Epithelial cell of esophagus (primary cell): Measurements from ENCODE around the gene SLC16A4.
A peak's percentile ranks its signal among the peaks of the same experiment; 100 is the strongest.
"Not testable (repeated sequence)": the region's sequence is repeated elsewhere in the genome, so short reads cannot be mapped to it uniquely, and the experiment has no call there.

Experiments
- DNase-seq: peaks from one replicate; pipeline ENCODE4 v3.0.0; 2010; ENCODE audit warnings: low read depth
- H3K4me3 ChIP-seq: 2 replicates; pipeline ENCODE4 v1.5.1; 2011; ENCODE audit warnings: mild to moderate bottlenecking, low read length, control low read depth
- CTCF ChIP-seq: IDR thresholded peaks from 2 replicates; pipeline ENCODE4 v1.5.1; 2011; ENCODE audit warnings: low read depth, mild to moderate bottlenecking, low read length, control low read depth, inconsistent platforms; ENCODE audit not compliant: insufficient read depth; ENCODE audit errors: missing control alignments

Gene SLC16A4

GRCh38 chr1:110411173-110411735 lies 20.4 kb upstream of the SLC16A4 start:
- no peak overlapping the region for H3K4me3 ChIP-seq
- no peak for TF ChIP-seq CTCF
- no peak for DNase-seq

GRCh38 chr1:110409316-110409715 lies 18.5 kb upstream of the SLC16A4 start:
- DNase-seq, result no peak
- no peak for TF ChIP-seq CTCF

GRCh38 chr1:110408488-110408887 lies 17.7 kb upstream of the SLC16A4 start:
- TF ChIP-seq CTCF, result no peak
- peak; percentile 23 for DNase-seq
- H3K4me3 ChIP-seq, result peak overlapping the region; percentile 98

More at GRCh38 chr1:110409316-110409715, 18.5 kb upstream of the SLC16A4 start:
- no peak overlapping the region for H3K4me3 ChIP-seq

- peak within 1 kb of the TSS; percentile 98 for H3K4me3 ChIP-seq
- peak; percentile 94 for DNase-seq
- peak; percentile 15 for TF ChIP-seq CTCF
These were observed 16.7 kb upstream of the SLC16A4 start, which contains the start of gene LAMTOR5 for GRCh38 chr1:110407260-110408210. LAMTOR5 (minus strand) TSS chr1:110407694; CDS start chr1:110407620, 74 bp downstream.

GRCh38 chr1:110406407-110406806 lies 15.6 kb upstream of the SLC16A4 start:
- H3K4me3 ChIP-seq, result peak overlapping the region; percentile 98
- DNase-seq, result not testable (repeated sequence)

- no peak overlapping the region for H3K4me3 ChIP-seq
- DNase-seq, result no peak
- TF ChIP-seq CTCF, result no peak
These were observed 13.6 kb upstream of the SLC16A4 start for GRCh38 chr1:110404401-110404800.

- DNase-seq, result no peak
- TF ChIP-seq CTCF, result no peak
- no peak overlapping the region for H3K4me3 ChIP-seq
These were observed 13.0 kb upstream of the SLC16A4 start for GRCh38 chr1:110403805-110404204.

GRCh38 chr1:110396259-110396958 lies 5.6 kb upstream of the SLC16A4 start:
- DNase-seq, H3K4me3 ChIP-seq: not testable (repeated sequence)
